Measurements from ENCODE around the gene SPATA22. TPM values are rescaled to one million over a fixed set of nuclear protein-coding genes. Genes with fewer than 3 reads are reported as not detected.
A peak's percentile ranks its signal among the peaks of the same experiment; 100 is the strongest.
"Not testable (repeated sequence)": the region's sequence is repeated elsewhere in the genome, so short reads cannot be mapped to it uniquely, and the experiment has no call there.

The SPATA22 gene
- not detected in 2 replicates for total RNA-seq (2011; cell fraction: chromatin; rRNA removed; ENCODE audit: low replicate concordance)
- total RNA-seq (2011; cell fraction: nucleolus; rRNA removed) = 0.39 and 0.50 TPM in 2 replicates
- total RNA-seq (2011; cell fraction: nucleoplasm; rRNA removed) = not detected in 2 replicates
- total RNA-seq (2014; rRNA removed) (0.16 and 0.18 TPM in 2 replicates), total RNA-seq (2014; rRNA removed; fragmentation: Illumina TruSeq; extraction: Trizol) (0.44 and 0.73 TPM in 2 replicates), total RNA-seq (2015; rRNA removed; fragmentation: Illumina TruSeq; extraction: Trizol) (0.33 and 0.38 TPM in 2 replicates), total RNA-seq (2021) (0.33 TPM in 1 of 2 replicates, not detected in the other), polyA plus RNA-seq (2011; rRNA removed) (0.17 TPM in 1 of 2 replicates, not detected in the other), polyA plus RNA-seq (2014; fragmentation: Illumina TruSeq; extraction: Trizol) (0.62 and 0.77 TPM in 2 replicates), polyA plus RNA-seq (2014; fragmentation: Nextera tagmentation; extraction: Ambion mirVana) (under 1 TPM; 0.48 to 0.66 TPM), polyA plus RNA-seq (2014; rRNA removed) (0.36 and 0.53 TPM in 2 replicates), polyA minus RNA-seq (2011; rRNA and poly(A)+ RNA removed) (not detected in 2 replicates), Bru-seq, nascent RNA (percentile 18 among the genes with signal in this experiment), BruChase-seq, experiment 1, labeled RNA remaining after a 2-hour chase (percentile 16 among the genes with signal in this experiment), BruChase-seq, experiment 2, labeled RNA remaining after a 6-hour chase (percentile 15 among the genes with signal in this experiment)
- polyA plus RNA-seq (2011; cell fraction: cytosol; rRNA removed) = not detected in 2 replicates
- not detected in 2 replicates for polyA plus RNA-seq (2011; cell fraction: nucleus; rRNA removed)
- polyA plus RNA-seq (2012) = 0.56 and 1.1 TPM in 2 replicates
- not detected in 2 replicates for polyA minus RNA-seq (2011; cell fraction: cytosol; rRNA and poly(A)+ RNA removed)
- 0.27 TPM in 1 of 2 replicates, not detected in the other for polyA minus RNA-seq (2011; cell fraction: nucleus; rRNA and poly(A)+ RNA removed)
- long read RNA-seq, experiment 1, partial matches to known transcripts = 0 of 1 reads
- long read RNA-seq, experiment 1, other reads (novel, unspliced or antisense) = 1 of 1 reads
- long read RNA-seq, experiment 2 = 0 reads
- long read RNA-seq, experiment 3 = 0 reads

DNA sequence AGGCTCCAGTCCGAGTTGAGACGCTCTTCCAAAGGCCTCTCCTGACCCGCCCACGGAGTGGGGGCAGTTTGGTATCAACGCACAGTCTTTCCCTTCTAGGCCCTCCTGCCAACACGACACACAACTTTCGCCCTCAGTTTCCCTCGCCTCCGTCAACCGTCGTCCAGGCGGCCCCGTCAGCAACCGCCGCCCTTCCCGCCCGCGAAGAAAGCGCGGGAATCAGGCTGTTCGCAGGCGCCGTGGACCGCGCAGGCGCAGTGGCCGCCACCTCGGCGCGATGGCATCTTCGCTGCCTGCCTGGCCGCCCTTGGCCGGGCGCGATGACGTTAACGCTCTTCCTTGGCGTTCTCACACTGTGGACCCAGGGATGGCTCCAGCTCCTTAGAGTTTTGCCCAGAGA, at the start of gene SPATA22:
TSS of gene SPATA22 (minus strand) at position 221 of the 400 bp plus-strand sequence. CDS start 2,494 bp downstream, outside the sequence.
- H3K79me2 ChIP-seq (ENCODE audit: control insufficient read depth, insufficient read depth, low read length) = no peaks in the 10 kb centered on the region
- H4K20me1 ChIP-seq (replicated peaks; ENCODE audit: control insufficient read depth, insufficient read depth, low read length) = no peaks in the 10 kb centered on the region
- ChIA-PET CTCF (ENCODE audit: low intra/inter-chr PET ratio) (no interaction called here), POLR2A (no interaction called here)
- H3K36me3 ChIP-seq (ENCODE audit: control insufficient read depth, insufficient read depth, low read length) = no peaks in the 10 kb centered on the region
- H3K4me3 ChIP-seq = no peak within 1 kb of the TSS
- H2AFZ ChIP-seq (ENCODE audit: low read depth, low read length) = no peak within 1 kb of the TSS
- WGBS (ENCODE audit: insufficient coverage, low coverage, missing lambda C conversion rate) = 20% methylated on average over 1 of the region's 38 CpGs
- H3K9me1 ChIP-seq (ENCODE audit: control insufficient read depth, insufficient read depth, low read length) = no peaks in the 10 kb centered on the region
- H3K27me3 ChIP-seq (ENCODE audit: control insufficient read depth in 2 of 2, insufficient read depth in 2 of 2, low read length in 2 of 2) = peaks cover 12 to 13% of the 10 kb centered on the region in 2 experiments; a peak in 3 of 5 replicates
- no peak for ATAC-seq
- intact Hi-C loops (cut with micrococcal nuclease) (no loop called here), in situ Hi-C loops (cut with MboI) (no loop called here)
- no peak within 1 kb of the TSS for H3K9ac ChIP-seq (ENCODE audit: insufficient read depth in 1 of 2, low read depth in 2 of 2, low read length in 2 of 2)
- H3K27ac ChIP-seq (ENCODE audit: extremely low read depth, low read depth, low read length) = no peak within 1 kb of the TSS
- DNase-seq (ENCODE audit: extremely low read depth in 1 of 4, low spot score in 3 of 4) = no peak
- BruUV-seq (replicated peaks) = no TSS peak
- no peaks in the 10 kb centered on the region for H3K9me3 ChIP-seq (replicated peaks; ENCODE audit: control insufficient read depth, insufficient read depth, low read depth, low read length)
- no peak for FAIRE-seq
- H3K4me2 ChIP-seq (ENCODE audit: insufficient read depth, low read length) = no peak within 1 kb of the TSS
- H3K4me1 ChIP-seq (replicated peaks in 1 of 2; ENCODE audit: control insufficient read depth in 2 of 2, insufficient read depth in 2 of 2, low read length in 2 of 2) = no peaks in the 10 kb centered on the region; a peak in 1 of 5 replicates
- TF ChIP-seq RBM39 (optimal IDR thresholded peaks at IDR 0.05; ENCODE audit: low read depth, low read length) (no peak), SIX5 (IDR thresholded peaks at IDR 0.05; ENCODE audit: borderline replicate concordance in 1 of 2, insufficient read depth in 1 of 2, low read depth in 1 of 2, low read length in 2 of 2) (no peak), TRIM28 (IDR thresholded peaks at IDR 0.05) (no peak), JUND (IDR thresholded peaks at IDR 0.05; ENCODE audit: borderline replicate concordance, low read depth, low read length) (no peak), JUND (tag; IDR thresholded peaks at IDR 0.05; ENCODE audit: borderline replicate concordance, low read depth, low read length) (no peak), NKRF (IDR thresholded peaks at IDR 0.05; ENCODE audit: borderline replicate concordance) (no peak)
- TF ChIP-seq, protein P1, sequence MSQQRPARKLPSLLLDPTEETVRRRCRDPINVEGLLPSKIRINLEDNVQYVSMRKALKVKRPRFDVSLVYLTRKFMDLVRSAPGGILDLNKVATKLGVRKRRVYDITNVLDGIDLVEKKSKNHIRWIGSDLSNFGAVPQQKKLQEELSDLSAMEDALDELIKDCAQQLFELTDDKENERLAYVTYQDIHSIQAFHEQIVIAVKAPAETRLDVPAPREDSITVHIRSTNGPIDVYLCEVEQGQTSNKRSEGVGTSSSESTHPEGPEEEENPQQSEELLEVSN (IDR thresholded peaks at IDR 0.05; ENCODE audit: borderline replicate concordance in 1 of 2, extremely low read depth in 1 of 2, insufficient read depth in 1 of 2, insufficient read length in 1 of 2, low read depth in 1 of 2, low read length in 1 of 2, poor library complexity in 1 of 2, severe bottlenecking in 1 of 2) = peak in 1 of 2 experiments; percentile 43

- intact Hi-C loops (cut with micrococcal nuclease); H3K27ac ChIP-seq (ENCODE audit: extremely low read depth, low read depth, low read length); H3K4me3 ChIP-seq; H3K9me1 ChIP-seq (ENCODE audit: control insufficient read depth, insufficient read depth, low read length); FAIRE-seq; H3K4me1 ChIP-seq (replicated peaks in 1 of 2; ENCODE audit: control insufficient read depth in 2 of 2, insufficient read depth in 2 of 2, low read length in 2 of 2); H4K20me1 ChIP-seq (replicated peaks; ENCODE audit: control insufficient read depth, insufficient read depth, low read length); CTCF ChIA-PET (ENCODE audit: low intra/inter-chr PET ratio); H3K9me3 ChIP-seq (replicated peaks; ENCODE audit: control insufficient read depth, insufficient read depth, low read depth, low read length); H3K4me2 ChIP-seq (ENCODE audit: insufficient read depth, low read length); ATAC-seq; H3K36me3 ChIP-seq (ENCODE audit: control insufficient read depth, insufficient read depth, low read length); H3K79me2 ChIP-seq (ENCODE audit: control insufficient read depth, insufficient read depth, low read length); DNase-seq (ENCODE audit: extremely low read depth in 1 of 4, low spot score in 3 of 4); H3K9ac ChIP-seq (ENCODE audit: insufficient read depth in 1 of 2, low read depth in 2 of 2, low read length in 2 of 2); in situ Hi-C loops (cut with MboI); BruUV-seq (replicated peaks); POLR2A ChIA-PET; H2AFZ ChIP-seq (ENCODE audit: low read depth, low read length): not testable (repeated sequence)
- peaks cover 2 to 26% of the 10 kb centered on the region in 2 experiments; a peak in 2 of 5 replicates for H3K27me3 ChIP-seq (ENCODE audit: control insufficient read depth in 2 of 2, insufficient read depth in 2 of 2, low read length in 2 of 2)
- 0% methylated on average over 3 of the region's 4 CpGs for WGBS (ENCODE audit: insufficient coverage, low coverage, missing lambda C conversion rate)
Measured at GRCh38 chr17:3519472-3519871, 47.9 kb upstream of the SPATA22 start.
